ENCODE measurements around the gene TCF4.

- TF ChIP-seq CTCF (IDR thresholded peaks at IDR 0.05) (no peak), TCF7L2 (IDR thresholded peaks at IDR 0.05; ENCODE audit: low read depth, low read length) (no peak), POLR2AphosphoS5 (IDR thresholded peaks at IDR 0.05; ENCODE audit: low read depth, low read length) (no peak), REST (IDR thresholded peaks at IDR 0.05; ENCODE audit: insufficient read depth in 1 of 2, low read depth in 2 of 2, low read length in 1 of 2) (no peak), SIN3A (IDR thresholded peaks at IDR 0.05; ENCODE audit: borderline replicate concordance, insufficient read depth, low read depth, low read length) (no peak)
These were observed 93.1 kb downstream of the TCF4 start for GRCh38 chr18:55494899-55495298.

Data from Panc1 (cell line).